ENCODE data around the gene KLF5. TPM values are rescaled to one million over a fixed set of nuclear protein-coding genes. Genes with fewer than 3 reads are reported as not detected.

Gene KLF5
- total RNA-seq, 1 experiment from 2014 or later, result 2.2 TPM

- H2BK12ac ChIP-seq (ENCODE audit: insufficient read length, low read depth, low read length), result no peak overlapping the region
- no peaks in the 10 kb centered on the region for H3K9me3 ChIP-seq (ENCODE audit: control insufficient read depth, low read depth, low read length)
- H3K79me1 ChIP-seq (ENCODE audit: insufficient read depth, low read depth, low read length, poor library complexity, severe bottlenecking), result no peaks in the 10 kb centered on the region
- no peak overlapping the region for H3K56ac ChIP-seq (ENCODE audit: insufficient read length, low read depth, low read length)
- no peaks in the 10 kb centered on the region for H3K27me3 ChIP-seq (ENCODE audit: insufficient read depth, low read length)
- H2AK5ac ChIP-seq (ENCODE audit: insufficient read length, low read length), result no peak overlapping the region
- DNase-seq, result peak; percentile 87
- no peaks in the 10 kb centered on the region for H3K4me1 ChIP-seq (ENCODE audit: insufficient read depth, low read length)
- H2BK120ac ChIP-seq (ENCODE audit: low read depth, low read length, poor library complexity, severe bottlenecking), result no peak overlapping the region
- no peak overlapping the region for H3K4me2 ChIP-seq (ENCODE audit: insufficient read depth, insufficient read length, low read length)
- no peaks in the 10 kb centered on the region for H3K23me2 ChIP-seq (ENCODE audit: insufficient read length, low read depth, low read length, poor library complexity, severe bottlenecking)
- no peak overlapping the region for H3T11ph ChIP-seq (ENCODE audit: low read length)
- H3K23ac ChIP-seq (ENCODE audit: insufficient read length, low read depth, low read length), result no peak overlapping the region
- H3K27ac ChIP-seq (ENCODE audit: insufficient read length, low read depth, low read length), result no peak overlapping the region
- H2BK20ac ChIP-seq (ENCODE audit: low read depth, low read length, poor library complexity, severe bottlenecking), result no peak overlapping the region
- no peaks in the 10 kb centered on the region for H3K79me2 ChIP-seq (ENCODE audit: insufficient read depth, low read length)
- no peak overlapping the region for H2AFZ ChIP-seq (ENCODE audit: low read length)
- no peak overlapping the region for H3K4me3 Mint-ChIP-seq
- peaks cover 3 to 6% of the 10 kb centered on the region in 2 experiments; a peak in 1 of 4 replicates for H3K4me1 Mint-ChIP-seq
- TF ChIP-seq CTCF (conservative IDR thresholded peaks at IDR 0.05), result no peak
- H2BK5ac ChIP-seq (ENCODE audit: insufficient read length, low read length), result no peak overlapping the region
- H3K14ac ChIP-seq (ENCODE audit: insufficient read depth, low read length), result no peak overlapping the region
- no peak overlapping the region for H4K91ac ChIP-seq (ENCODE audit: insufficient read length, low read depth, low read length)
- H3K36me3 Mint-ChIP-seq (ENCODE audit: insufficient read depth in 1 of 3, low read depth in 3 of 3), result peaks cover 5 to 27% (median 13%) of the 10 kb centered on the region in 3 experiments; a peak in 5 of 7 replicates
- H4K5ac ChIP-seq (ENCODE audit: insufficient read length, low read depth, low read length), result no peak overlapping the region
- no peak overlapping the region for H3K18ac ChIP-seq (ENCODE audit: insufficient read length, low read depth, low read length)
- H3K27me3 Mint-ChIP-seq (ENCODE audit: low read depth), result no peaks in the 10 kb centered on the region
- H3K9me3 Mint-ChIP-seq, result peaks cover 21 to 22% of the 10 kb centered on the region in 2 experiments
- no peaks in the 10 kb centered on the region for H4K20me1 ChIP-seq (ENCODE audit: control insufficient read depth, insufficient read depth, insufficient read length)
- H3K4ac ChIP-seq (ENCODE audit: low read depth, low read length), result no peak overlapping the region
- no CpG with 5 or more reads among the region's 8 CpGs for WGBS (ENCODE audit: extremely low coverage, insufficient read length, low lambda C conversion rate)
- peak overlapping the region in 1 of 3 experiments; percentile 91; a peak in 3 of 7 replicates for H3K27ac Mint-ChIP-seq
- H2BK15ac ChIP-seq (ENCODE audit: low read depth, low read length), result no peak overlapping the region
- H3K9ac ChIP-seq (ENCODE audit: extremely low read depth, insufficient read length, low read length), result no peak overlapping the region
- no peak overlapping the region for H4K8ac ChIP-seq (replicated peaks; ENCODE audit: insufficient read length, low read depth, low read length)
Observed at GRCh38 chr13:73090116-73090822, 31.5 kb downstream of the KLF5 start.

Data from H9 (cell line).